MM.1S (cell line): ENCODE results near the gene PCDHA1.
"Not testable (repeated sequence)": the region's sequence is repeated elsewhere in the genome, so short reads cannot be mapped to it uniquely, and the experiment has no call there.

Source experiments
- DNase-seq: peaks from one replicate; pipeline ENCODE4 v3.0.0-alpha.2; 2015
- H2AFZ ChIP-seq: fragments of 300-600 bp; sonication (generic); 2 replicates; pipeline ENCODE4 v1.6.0; 2016; ENCODE audit warnings: antibody characterized with exemption, low read length
- H3F3A ChIP-seq: fragments of 300-600 bp; sonication (generic); 2 replicates; pipeline ENCODE4 v1.6.1; 2016; ENCODE audit warnings: mild to moderate bottlenecking, antibody characterized with exemption, low read length, moderate library complexity, mixed read lengths; ENCODE audit not compliant: insufficient read depth
- H3K27ac ChIP-seq: fragments of 300-600 bp; sonication (generic); 2 replicates; pipeline ENCODE4 v1.5.1; 2016; ENCODE audit warnings: mild to moderate bottlenecking, low read length
- H3K27me3 ChIP-seq: fragments of 300-600 bp; sonication (generic); replicated peaks from 2 replicates; pipeline ENCODE4 v1.6.0; 2016; ENCODE audit warnings: low read length; ENCODE audit not compliant: insufficient read depth
- H3K36me3 ChIP-seq: fragments of 300-600 bp; sonication (generic); replicated peaks from 2 replicates; pipeline ENCODE4 v1.6.1; 2016; ENCODE audit warnings: mild to moderate bottlenecking, low read length, mixed read lengths; ENCODE audit not compliant: insufficient read depth
- H3K4me1 ChIP-seq: fragments of 300-600 bp; sonication (generic); 2 replicates; pipeline ENCODE4 v1.6.1; 2016; ENCODE audit warnings: low read length, mixed read lengths
- H3K4me2 ChIP-seq: fragments of 300-600 bp; sonication (generic); 2 replicates; pipeline ENCODE4 v1.6.0; 2016; ENCODE audit warnings: low read depth, low read length
- H3K4me3 ChIP-seq: fragments of 300-600 bp; sonication (generic); 2 replicates; pipeline ENCODE4 v1.5.1; 2016; ENCODE audit warnings: low read length, mixed read lengths
- H3K79me2 ChIP-seq: fragments of 300-600 bp; sonication (generic); 2 replicates; pipeline ENCODE4 v1.6.1; 2016; ENCODE audit warnings: mixed run types, low read length, mixed read lengths
- H3K9ac ChIP-seq: fragments of 300-600 bp; sonication (generic); 2 replicates; pipeline ENCODE4 v1.6.1; 2016; ENCODE audit warnings: low read length, mixed read lengths
- H3K9me2 ChIP-seq: fragments of 300-600 bp; sonication (generic); replicated peaks from 2 replicates; pipeline ENCODE4 v1.6.1; 2016; ENCODE audit warnings: mild to moderate bottlenecking, low read length, mixed read lengths; ENCODE audit not compliant: insufficient read depth
- H3K9me3 ChIP-seq: fragments of 300-600 bp; sonication (generic); replicated peaks from 2 replicates; pipeline ENCODE4 v1.6.1; 2016; ENCODE audit warnings: mild to moderate bottlenecking, low read length, mixed read lengths; ENCODE audit not compliant: insufficient read depth
- H4K20me1 ChIP-seq: fragments of 300-600 bp; sonication (generic); 2 replicates; pipeline ENCODE4 v1.6.1; 2016; ENCODE audit warnings: mild to moderate bottlenecking, low read length, moderate library complexity, mixed read lengths; ENCODE audit not compliant: insufficient read depth
- EZH2 ChIP-seq: fragments of 300-600 bp; sonication (generic); optimal IDR thresholded peaks from 2 replicates; pipeline ENCODE3; 2017; ENCODE audit warnings: low read depth, mild to moderate bottlenecking, antibody characterized with exemption, low read length, mixed read lengths
- EZH2phosphoT487 ChIP-seq: fragments of 300-600 bp; sonication (generic); IDR thresholded peaks from 2 replicates; pipeline ENCODE4 v1.6.1; 2018; ENCODE audit warnings: antibody characterized with exemption, low read length
- TF ChIP-seq, protein P1 (sequence below): fragments of 300-600 bp; sonication (generic); IDR thresholded peaks from 2 replicates; pipeline ENCODE4 v1.5.1; 2016; ENCODE audit warnings: antibody characterized with exemption, low read length, mixed read lengths

The PCDHA1 gene

GRCh38 chr5:140823475-140823874 lies 37.5 kb downstream of the PCDHA1 start:
- no peaks in the 10 kb centered on the region for H3F3A ChIP-seq

DNA sequence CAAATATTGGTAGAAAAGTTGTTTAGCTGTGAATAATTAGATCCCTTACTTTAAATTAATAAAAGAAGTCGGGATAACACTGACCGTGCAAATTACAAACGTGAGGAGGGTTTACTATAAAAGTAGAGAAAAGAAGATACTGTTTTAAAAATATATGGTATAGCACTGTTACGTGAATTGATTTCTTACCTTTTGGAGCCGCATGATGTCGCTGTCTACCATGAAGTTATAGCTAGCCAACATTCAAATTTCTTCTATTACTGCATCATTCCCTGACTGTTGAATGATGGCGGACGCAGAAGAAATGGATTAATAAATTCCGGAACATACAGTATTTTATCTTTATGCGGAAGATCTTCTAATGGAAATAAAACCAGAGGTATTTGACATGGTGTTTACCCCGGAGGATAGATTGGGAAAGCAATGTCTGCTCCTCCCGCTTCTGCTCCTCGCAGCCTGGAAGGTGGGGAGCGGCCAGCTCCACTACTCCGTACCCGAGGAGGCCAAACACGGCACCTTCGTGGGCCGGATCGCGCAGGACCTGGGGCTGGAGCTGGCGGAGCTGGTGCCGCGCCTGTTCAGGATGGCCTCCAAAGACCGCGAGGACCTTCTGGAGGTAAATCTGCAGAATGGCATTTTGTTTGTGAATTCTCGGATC lies 41.9 kb downstream of the PCDHA1 start, which contains the start of gene PCDHA6:
Gene PCDHA6 (plus strand): TSS at position 257 of the 658 bp plus-strand sequence. CDS start 132 bp downstream, at position 389.
- no peaks in the 10 kb centered on the region for H4K20me1 ChIP-seq
- no peaks in the 10 kb centered on the region for H3K9me3 ChIP-seq
- no peak within 1 kb of the TSS for H3K9ac ChIP-seq
- H3F3A ChIP-seq = no peaks in the 10 kb centered on the region
- no peaks in the 10 kb centered on the region for H3K36me3 ChIP-seq
- no peak within 1 kb of the TSS for H3K4me3 ChIP-seq
- H3K4me2 ChIP-seq = no peak within 1 kb of the TSS
- H2AFZ ChIP-seq = no peak within 1 kb of the TSS
- no peaks in the 10 kb centered on the region for H3K79me2 ChIP-seq
- H3K27me3 ChIP-seq = no peaks in the 10 kb centered on the region
- no peak for DNase-seq
- H3K9me2 ChIP-seq = no peaks in the 10 kb centered on the region
- no peaks in the 10 kb centered on the region for H3K4me1 ChIP-seq
- TF ChIP-seq, protein P1, sequence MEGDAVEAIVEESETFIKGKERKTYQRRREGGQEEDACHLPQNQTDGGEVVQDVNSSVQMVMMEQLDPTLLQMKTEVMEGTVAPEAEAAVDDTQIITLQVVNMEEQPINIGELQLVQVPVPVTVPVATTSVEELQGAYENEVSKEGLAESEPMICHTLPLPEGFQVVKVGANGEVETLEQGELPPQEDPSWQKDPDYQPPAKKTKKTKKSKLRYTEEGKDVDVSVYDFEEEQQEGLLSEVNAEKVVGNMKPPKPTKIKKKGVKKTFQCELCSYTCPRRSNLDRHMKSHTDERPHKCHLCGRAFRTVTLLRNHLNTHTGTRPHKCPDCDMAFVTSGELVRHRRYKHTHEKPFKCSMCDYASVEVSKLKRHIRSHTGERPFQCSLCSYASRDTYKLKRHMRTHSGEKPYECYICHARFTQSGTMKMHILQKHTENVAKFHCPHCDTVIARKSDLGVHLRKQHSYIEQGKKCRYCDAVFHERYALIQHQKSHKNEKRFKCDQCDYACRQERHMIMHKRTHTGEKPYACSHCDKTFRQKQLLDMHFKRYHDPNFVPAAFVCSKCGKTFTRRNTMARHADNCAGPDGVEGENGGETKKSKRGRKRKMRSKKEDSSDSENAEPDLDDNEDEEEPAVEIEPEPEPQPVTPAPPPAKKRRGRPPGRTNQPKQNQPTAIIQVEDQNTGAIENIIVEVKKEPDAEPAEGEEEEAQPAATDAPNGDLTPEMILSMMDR = no peak
- no peak within 1 kb of the TSS for H3K27ac ChIP-seq

More at GRCh38 chr5:140823475-140823874, 37.5 kb downstream of the PCDHA1 start:
- DNase-seq = no peak
- no peaks in the 10 kb centered on the region for H3K9me3 ChIP-seq
- no peak overlapping the region for H3K9ac ChIP-seq
- H3K4me3 ChIP-seq = no peak overlapping the region
- H3K4me1 ChIP-seq = no peaks in the 10 kb centered on the region
- H2AFZ ChIP-seq = no peak overlapping the region
- H4K20me1 ChIP-seq = no peaks in the 10 kb centered on the region
- H3K27ac ChIP-seq = no peak overlapping the region
- no peak for TF ChIP-seq EZH2phosphoT487
- no peak for TF ChIP-seq EZH2
- TF ChIP-seq, protein P1 = no peak
- H3K4me2 ChIP-seq = no peak overlapping the region
- H3K27me3 ChIP-seq = no peaks in the 10 kb centered on the region
- no peaks in the 10 kb centered on the region for H3K9me2 ChIP-seq
- H3K36me3 ChIP-seq = no peaks in the 10 kb centered on the region
- no peaks in the 10 kb centered on the region for H3K79me2 ChIP-seq

- Histone ChIP-seq H3K36me3 (no peaks in the 10 kb centered on the region), H3K9me2 (no peaks in the 10 kb centered on the region), H3K9ac (no peak overlapping the region), H2AFZ (no peak overlapping the region), H3K27ac (no peak overlapping the region), H4K20me1 (no peaks in the 10 kb centered on the region), H3K9me3 (no peaks in the 10 kb centered on the region), H3K4me2 (no peak overlapping the region), H3K27me3 (no peaks in the 10 kb centered on the region), H3K79me2 (no peaks in the 10 kb centered on the region), H3K4me3 (no peak overlapping the region), H3K4me1 (no peaks in the 10 kb centered on the region), H3F3A (no peaks in the 10 kb centered on the region)
- no peak for DNase-seq
- TF ChIP-seq, protein P1 = no peak
- TF ChIP-seq EZH2 (no peak), EZH2phosphoT487 (no peak)
These were observed 42.4 kb downstream of the PCDHA1 start for GRCh38 chr5:140828362-140828737.

DNA sequence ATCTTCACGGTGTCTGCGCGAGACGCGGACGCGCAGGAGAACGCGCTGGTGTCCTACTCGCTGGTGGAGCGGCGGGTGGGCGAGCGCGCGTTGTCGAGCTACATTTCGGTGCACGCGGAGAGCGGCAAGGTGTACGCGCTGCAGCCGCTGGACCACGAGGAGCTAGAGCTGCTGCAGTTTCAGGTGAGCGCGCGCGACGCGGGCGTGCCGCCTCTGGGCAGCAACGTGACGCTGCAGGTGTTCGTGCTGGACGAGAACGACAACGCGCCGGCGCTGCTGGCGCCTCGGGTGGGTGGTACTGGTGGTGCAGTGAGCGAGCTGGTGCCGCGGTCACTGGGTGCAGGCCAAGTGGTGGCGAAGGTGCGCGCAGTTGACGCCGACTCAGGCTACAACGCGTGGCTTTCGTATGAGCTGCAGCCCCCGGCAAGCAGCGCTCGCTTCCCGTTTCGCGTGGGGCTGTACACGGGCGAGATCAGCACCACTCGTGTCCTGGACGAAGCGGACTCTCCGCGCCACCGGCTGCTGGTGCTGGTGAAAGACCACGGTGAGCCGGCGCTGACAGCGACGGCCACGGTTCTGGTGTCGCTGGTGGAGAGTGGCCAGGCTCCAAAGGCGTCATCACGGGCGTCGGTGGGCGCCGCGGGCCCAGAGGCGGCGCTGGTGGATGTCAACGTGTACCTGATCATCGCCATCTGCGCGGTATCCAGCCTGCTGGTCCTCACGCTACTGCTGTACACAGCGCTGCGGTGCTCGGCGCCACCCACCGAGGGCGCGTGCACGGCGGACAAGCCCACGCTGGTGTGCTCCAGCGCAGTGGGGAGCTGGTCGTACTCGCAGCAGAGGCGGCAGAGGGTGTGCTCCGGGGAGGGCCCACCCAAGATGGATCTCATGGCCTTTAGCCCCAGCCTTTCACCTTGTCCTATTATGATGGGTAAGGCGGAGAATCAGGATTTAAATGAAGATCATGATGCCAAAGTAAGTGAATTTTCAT lies 43.9 kb downstream of the PCDHA1 start:
- H3K4me2 ChIP-seq, H2AFZ ChIP-seq, H3K27me3 ChIP-seq, DNase-seq, H3K36me3 ChIP-seq, H3K4me3 ChIP-seq, H4K20me1 ChIP-seq, H3K9me3 ChIP-seq, H3K9me2 ChIP-seq, H3K27ac ChIP-seq, H3F3A ChIP-seq, H3K79me2 ChIP-seq, H3K9ac ChIP-seq, H3K4me1 ChIP-seq: not testable (repeated sequence)
